Suprapubic skin (tissue), 3 donors: ENCODE results near the gene OSBPL6.

ENCODE experiments used
- POLR2AphosphoS5 ChIP-seq, 3 donors: sonication (generic); formaldehyde crosslinking; IDR thresholded peaks; one replicate each; pipeline ENCODE4 v1.6.1; 2017; ENCODE audit warnings: antibody characterized with exemption in 3 of 3
- TF ChIP-seq, protein P1 (sequence below), 2 donors: fragments of 200-600 bp in 1 of 2; fragments of 450-650 bp in 1 of 2; sonication (generic) in 1 of 2; IDR thresholded peaks; one replicate each; pipeline ENCODE4 v1.5.1; 2016 to 2019; ENCODE audit warnings: antibody characterized with exemption in 2 of 2, mild to moderate bottlenecking in 1 of 2, moderate library complexity in 1 of 2

DNA sequence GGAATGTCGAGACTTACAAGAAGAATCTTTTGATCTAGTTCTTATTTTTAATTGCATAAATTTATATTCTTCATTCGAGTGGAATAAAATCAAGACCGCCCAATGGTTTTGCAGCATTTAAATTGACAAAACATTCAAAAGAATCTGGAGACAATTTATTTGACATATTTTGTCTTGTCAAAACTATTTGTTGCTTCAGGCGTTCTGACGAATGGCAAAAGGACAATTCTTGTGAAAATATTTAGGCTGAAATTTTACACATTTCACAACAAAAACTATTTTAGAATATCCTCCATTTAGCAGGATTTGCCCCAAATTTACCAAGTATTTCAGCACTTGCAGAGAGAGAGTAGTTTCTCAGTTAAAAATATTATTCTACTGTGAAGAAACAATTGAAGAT lies 214.9 kb downstream of the OSBPL6 start:
- TF ChIP-seq, protein P1, sequence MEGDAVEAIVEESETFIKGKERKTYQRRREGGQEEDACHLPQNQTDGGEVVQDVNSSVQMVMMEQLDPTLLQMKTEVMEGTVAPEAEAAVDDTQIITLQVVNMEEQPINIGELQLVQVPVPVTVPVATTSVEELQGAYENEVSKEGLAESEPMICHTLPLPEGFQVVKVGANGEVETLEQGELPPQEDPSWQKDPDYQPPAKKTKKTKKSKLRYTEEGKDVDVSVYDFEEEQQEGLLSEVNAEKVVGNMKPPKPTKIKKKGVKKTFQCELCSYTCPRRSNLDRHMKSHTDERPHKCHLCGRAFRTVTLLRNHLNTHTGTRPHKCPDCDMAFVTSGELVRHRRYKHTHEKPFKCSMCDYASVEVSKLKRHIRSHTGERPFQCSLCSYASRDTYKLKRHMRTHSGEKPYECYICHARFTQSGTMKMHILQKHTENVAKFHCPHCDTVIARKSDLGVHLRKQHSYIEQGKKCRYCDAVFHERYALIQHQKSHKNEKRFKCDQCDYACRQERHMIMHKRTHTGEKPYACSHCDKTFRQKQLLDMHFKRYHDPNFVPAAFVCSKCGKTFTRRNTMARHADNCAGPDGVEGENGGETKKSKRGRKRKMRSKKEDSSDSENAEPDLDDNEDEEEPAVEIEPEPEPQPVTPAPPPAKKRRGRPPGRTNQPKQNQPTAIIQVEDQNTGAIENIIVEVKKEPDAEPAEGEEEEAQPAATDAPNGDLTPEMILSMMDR (IDR thresholded peaks at IDR 0.05): no peak
- no peak for TF ChIP-seq POLR2AphosphoS5 (IDR thresholded peaks at IDR 0.05)
